Dendritic cell treated with granulocyte-macrophage colony-stimulating factor and Interleukin-4, amounts not matched to agents 40 ng/mL and 50 ng/mL, for 4 days (primary cell): ENCODE results near the gene SSTR3.

ENCODE experiments used
- H3K27ac Mint-ChIP-seq: one replicate; pipeline ENCODE4 v1.8.0; 2022; ENCODE audit warnings: mild to moderate bottlenecking, mixed read lengths
- H3K27me3 Mint-ChIP-seq: one replicate; pipeline ENCODE4 v1.8.0; 2022; ENCODE audit warnings: mild to moderate bottlenecking, mixed read lengths
- H3K36me3 Mint-ChIP-seq: one replicate; pipeline ENCODE4 v1.8.0; 2022; ENCODE audit warnings: low read depth, mixed read lengths
- H3K4me1 Mint-ChIP-seq: one replicate; pipeline ENCODE4 v1.8.0; 2022; ENCODE audit warnings: low read depth, mixed read lengths
- H3K4me3 Mint-ChIP-seq: one replicate; pipeline ENCODE4 v1.8.0; 2022; ENCODE audit warnings: mild to moderate bottlenecking, moderate library complexity, mixed read lengths
- H3K9me3 Mint-ChIP-seq: one replicate; pipeline ENCODE4 v1.8.0; 2022; ENCODE audit warnings: mixed read lengths
- intact Hi-C: fragments of 100-400 bp; cut with micrococcal nuclease; formaldehyde crosslinking; loops from one replicate; pipeline ENCODE4 v1.15.0; 2022

Gene SSTR3

DNA sequence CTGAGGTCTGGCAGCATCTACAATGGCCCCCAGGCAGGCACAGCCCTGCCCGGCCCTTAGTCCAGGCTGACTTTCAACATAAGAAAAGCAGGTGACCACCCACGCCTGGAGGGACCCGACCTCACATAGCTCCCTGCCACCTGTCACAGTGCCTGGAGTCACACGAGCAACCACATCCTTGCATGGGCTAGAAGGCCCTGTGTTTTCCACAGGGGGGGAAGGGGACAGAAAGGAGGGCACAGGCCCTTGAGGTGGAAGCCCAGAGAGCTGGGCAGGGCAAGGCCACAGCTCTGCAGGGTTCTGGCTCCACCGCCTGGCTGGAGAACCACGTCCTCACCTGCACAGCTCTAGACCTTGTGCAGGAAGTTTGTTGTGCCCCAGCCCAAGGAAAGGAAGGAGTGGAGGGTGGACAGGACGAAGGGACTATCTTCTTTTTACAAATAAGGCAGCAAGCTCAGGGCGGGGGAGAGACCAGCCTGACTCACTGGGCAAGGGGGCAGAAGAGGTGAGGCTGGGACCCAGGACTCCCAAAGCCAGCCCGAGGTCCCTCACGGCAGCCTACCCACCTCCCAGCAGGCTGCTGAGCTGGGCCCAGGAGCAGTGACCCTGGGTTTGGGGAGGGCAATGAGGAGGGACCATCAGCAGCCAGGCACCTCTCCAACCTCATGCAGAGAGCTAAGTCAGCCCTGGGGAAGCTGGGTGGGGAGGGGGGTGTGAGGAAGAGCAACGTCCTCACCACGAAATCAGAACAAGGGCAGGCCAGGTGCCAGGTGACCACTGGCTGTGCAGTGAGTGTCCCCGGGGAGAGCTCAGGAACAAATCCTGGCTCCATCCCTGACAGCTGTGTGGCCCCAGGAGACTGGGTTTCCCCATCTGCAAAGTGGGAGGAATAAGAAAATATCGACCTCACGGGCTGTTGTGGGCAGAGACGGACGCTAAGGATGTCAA lies 28.6 kb downstream of the SSTR3 start:
- Mint-ChIP-seq H3K4me3 (no peak overlapping the region), H3K36me3 (no peaks in the 10 kb centered on the region), H3K27me3 (peaks cover 41% of the 10 kb centered on the region), H3K27ac (no peak overlapping the region), H3K4me1 (peaks cover 24% of the 10 kb centered on the region), H3K9me3 (no peaks in the 10 kb centered on the region)
- intact Hi-C loops, result no loop called here

DNA sequence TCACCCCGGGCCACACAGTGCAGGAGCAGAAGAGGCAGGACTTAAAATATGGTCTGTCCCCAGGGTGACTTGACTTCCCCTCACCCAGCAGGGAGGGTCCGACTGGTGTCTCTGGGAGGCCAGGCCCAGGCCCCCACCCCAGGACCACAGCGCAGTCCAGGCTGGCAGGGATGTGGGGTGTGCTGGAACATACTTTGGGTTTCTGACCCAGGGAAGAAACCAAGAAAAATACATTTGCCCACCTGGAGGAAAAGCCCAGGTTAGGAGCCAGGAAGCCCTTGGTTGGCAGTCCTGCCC lies 29.4 kb downstream of the SSTR3 start:
- H3K27me3 Mint-ChIP-seq, result peaks cover 38% of the 10 kb centered on the region
- peaks cover 24% of the 10 kb centered on the region for H3K4me1 Mint-ChIP-seq
- H3K4me3 Mint-ChIP-seq, result no peak overlapping the region
- H3K36me3 Mint-ChIP-seq, result no peaks in the 10 kb centered on the region
- no peaks in the 10 kb centered on the region for H3K9me3 Mint-ChIP-seq
- intact Hi-C loops, result no loop called here
- H3K27ac Mint-ChIP-seq, result no peak overlapping the region

DNA sequence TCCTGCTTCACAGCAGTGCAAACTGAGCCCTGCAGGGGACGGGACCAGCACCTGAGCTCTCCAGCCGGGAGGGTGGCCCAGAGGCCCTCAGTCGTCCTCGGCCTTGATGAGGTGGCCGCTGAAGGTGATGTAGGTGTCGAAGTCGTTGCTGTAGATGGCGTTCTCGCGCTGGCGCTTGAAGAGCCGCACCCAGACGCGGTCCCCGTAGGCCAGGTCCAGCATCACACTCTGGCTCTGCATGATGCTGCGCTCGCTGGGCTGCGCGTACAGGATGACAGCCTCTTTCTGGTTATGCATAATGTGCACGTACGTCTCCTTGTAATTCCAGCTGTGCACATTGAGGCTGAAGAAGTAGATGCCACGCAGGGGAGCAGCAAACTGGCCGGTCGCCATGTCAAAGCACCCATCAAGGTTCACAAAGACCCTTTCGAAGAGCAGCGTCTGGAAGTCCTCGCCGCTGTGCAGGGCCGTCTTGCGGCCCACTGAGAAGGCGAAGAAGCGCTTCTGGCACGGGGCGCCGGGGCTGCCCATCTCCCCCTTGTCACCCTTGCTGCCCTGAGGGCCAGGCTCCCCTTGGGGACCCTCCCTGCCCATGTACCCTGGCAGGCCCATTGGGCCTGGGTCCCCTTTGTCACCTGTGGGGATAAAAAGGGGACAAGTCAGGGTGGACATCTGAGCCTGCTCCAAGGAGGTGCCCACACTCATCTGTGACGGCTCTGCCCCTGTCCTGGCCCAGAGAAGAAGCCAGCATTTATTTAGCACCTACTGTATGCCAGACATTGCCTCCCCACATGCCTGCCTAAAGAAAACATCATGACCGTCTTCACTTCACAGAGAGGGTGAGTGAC lies 30.0 kb downstream of the SSTR3 start:
- intact Hi-C loops, result no loop called here
- peaks cover 37% of the 10 kb centered on the region for H3K27me3 Mint-ChIP-seq
- H3K4me1 Mint-ChIP-seq, result peaks cover 24% of the 10 kb centered on the region
- no peak overlapping the region for H3K4me3 Mint-ChIP-seq
- H3K27ac Mint-ChIP-seq, result no peak overlapping the region
- no peaks in the 10 kb centered on the region for H3K36me3 Mint-ChIP-seq
- H3K9me3 Mint-ChIP-seq, result no peaks in the 10 kb centered on the region

DNA sequence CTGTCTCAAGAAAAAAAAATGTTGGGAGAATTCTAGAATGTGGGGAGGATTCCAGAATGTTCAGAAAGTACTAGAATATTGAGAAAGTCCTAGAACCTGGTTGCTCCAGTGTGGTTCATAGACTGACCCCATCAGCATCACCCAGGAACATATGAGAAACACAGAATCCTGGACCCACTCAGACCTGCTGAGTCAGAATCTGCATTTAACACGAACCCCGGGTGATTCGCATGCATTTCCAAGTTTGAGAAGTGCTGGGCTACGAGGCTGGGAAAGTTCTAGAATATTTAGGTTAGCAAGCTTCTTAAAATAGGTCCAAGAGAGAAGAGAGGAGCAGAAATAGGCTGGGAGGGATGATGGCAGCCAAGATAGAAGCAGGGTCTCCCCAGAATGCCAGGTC lies 30.6 kb downstream of the SSTR3 start:
- no peaks in the 10 kb centered on the region for H3K9me3 Mint-ChIP-seq
- intact Hi-C loops, result no loop called here
- peaks cover 37% of the 10 kb centered on the region for H3K27me3 Mint-ChIP-seq
- H3K4me3 Mint-ChIP-seq, result no peak overlapping the region
- no peak overlapping the region for H3K27ac Mint-ChIP-seq
- peaks cover 29% of the 10 kb centered on the region for H3K4me1 Mint-ChIP-seq
- H3K36me3 Mint-ChIP-seq, result no peaks in the 10 kb centered on the region

DNA sequence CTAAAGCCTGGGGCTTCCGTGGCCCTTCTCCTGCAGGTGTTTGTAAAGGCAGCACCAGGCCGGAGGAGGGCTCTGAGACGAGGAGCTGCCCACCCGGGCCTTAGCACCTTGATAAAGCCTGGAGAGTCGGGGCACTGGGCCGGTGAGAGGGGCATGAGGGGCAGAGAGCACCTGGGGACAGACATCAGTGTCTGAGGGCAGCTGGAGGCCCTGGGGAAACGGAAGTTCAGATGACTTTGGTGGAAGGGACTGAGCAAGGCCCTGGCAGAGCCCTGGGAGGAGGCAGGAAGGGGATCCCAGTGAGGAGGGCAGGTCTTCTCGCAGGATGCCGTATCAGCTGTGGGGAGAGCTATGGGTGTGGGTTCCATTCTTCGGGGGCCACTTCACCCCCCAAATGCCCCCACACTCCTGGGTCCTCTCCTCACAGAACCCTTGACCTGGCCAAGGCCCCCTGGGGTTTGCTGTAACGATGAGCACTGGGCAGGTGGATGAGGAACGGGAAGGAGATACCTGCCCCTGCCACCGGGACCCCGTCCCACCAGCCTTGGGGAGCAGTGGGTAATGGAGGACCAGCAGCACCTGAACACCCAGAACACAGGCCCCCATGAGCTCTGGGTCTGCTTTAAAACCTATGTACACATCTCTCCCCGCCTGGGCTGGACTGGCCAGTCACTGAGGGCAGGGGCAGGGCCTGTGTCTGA lies 31.6 kb downstream of the SSTR3 start:
- Mint-ChIP-seq H3K27me3 (peaks cover 32% of the 10 kb centered on the region), H3K4me3 (no peak overlapping the region), H3K4me1 (peaks cover 34% of the 10 kb centered on the region), H3K27ac (peak overlapping the region; percentile 56), H3K36me3 (no peaks in the 10 kb centered on the region), H3K9me3 (no peaks in the 10 kb centered on the region)
- intact Hi-C loops, result no loop called here

DNA sequence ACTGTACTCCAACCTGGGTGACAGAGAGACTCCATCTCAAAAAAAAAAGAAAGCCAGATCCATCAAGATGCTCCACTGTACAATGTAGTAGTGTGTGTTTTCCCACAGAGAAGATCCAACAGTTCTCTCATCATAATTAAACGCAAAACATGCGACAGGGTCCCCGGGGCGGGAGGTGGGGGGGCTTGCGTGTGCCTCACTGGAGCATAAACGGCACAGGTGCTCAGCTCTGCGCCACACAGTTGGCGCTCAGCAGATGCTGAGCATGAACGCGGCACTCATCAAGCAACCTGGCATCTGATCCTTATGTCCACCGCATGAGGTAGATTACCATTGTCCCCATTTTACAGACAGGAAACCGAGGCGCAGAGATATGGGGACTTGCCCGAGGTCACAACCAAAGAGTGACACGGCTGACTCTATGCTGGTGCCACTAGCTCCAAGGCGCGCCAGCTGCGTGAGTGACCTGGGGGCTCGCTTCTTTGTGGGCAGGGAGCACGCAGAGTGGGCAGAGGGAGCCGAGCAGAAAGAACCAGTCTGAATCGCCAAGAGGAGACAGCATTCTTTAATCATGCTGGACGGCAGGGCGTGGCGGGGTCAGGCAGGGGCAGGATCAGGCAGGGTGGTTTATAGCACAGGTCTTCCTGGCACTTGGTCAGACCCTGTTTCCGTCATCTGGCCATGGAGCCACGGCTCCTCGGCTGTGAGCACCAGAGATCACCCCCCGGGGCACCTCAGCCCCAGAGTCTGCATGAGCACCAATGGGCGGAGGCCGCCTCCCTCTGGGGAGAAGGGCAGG lies 32.5 kb downstream of the SSTR3 start:
- H3K27ac Mint-ChIP-seq, result peak overlapping the region; percentile 56
- no peaks in the 10 kb centered on the region for H3K9me3 Mint-ChIP-seq
- peaks cover 24% of the 10 kb centered on the region for H3K27me3 Mint-ChIP-seq
- peaks cover 39% of the 10 kb centered on the region for H3K4me1 Mint-ChIP-seq
- intact Hi-C loops, result no loop called here
- no peaks in the 10 kb centered on the region for H3K36me3 Mint-ChIP-seq
- H3K4me3 Mint-ChIP-seq, result no peak overlapping the region

DNA sequence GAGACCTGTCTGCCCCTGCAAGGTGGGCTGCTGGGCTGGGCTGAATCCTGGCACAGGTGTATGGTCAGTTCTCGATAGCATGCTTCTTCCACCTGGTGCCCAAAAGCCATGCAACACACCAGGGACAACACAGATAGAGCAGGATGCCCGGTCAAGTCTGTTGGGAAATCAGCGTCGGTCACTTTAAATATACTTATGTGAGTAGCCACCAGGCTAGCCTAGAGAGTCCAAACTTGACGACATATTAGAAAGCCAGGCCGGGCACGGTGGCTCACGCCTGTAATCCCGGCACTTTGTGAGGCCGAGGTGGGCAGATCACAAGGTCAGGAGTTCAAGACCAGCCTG lies 33.2 kb downstream of the SSTR3 start:
- intact Hi-C loops, result no loop called here
- Mint-ChIP-seq H3K4me3 (no peak overlapping the region), H3K9me3 (no peaks in the 10 kb centered on the region), H3K36me3 (no peaks in the 10 kb centered on the region), H3K27me3 (peaks cover 25% of the 10 kb centered on the region), H3K4me1 (peaks cover 39% of the 10 kb centered on the region), H3K27ac (no peak overlapping the region)

DNA sequence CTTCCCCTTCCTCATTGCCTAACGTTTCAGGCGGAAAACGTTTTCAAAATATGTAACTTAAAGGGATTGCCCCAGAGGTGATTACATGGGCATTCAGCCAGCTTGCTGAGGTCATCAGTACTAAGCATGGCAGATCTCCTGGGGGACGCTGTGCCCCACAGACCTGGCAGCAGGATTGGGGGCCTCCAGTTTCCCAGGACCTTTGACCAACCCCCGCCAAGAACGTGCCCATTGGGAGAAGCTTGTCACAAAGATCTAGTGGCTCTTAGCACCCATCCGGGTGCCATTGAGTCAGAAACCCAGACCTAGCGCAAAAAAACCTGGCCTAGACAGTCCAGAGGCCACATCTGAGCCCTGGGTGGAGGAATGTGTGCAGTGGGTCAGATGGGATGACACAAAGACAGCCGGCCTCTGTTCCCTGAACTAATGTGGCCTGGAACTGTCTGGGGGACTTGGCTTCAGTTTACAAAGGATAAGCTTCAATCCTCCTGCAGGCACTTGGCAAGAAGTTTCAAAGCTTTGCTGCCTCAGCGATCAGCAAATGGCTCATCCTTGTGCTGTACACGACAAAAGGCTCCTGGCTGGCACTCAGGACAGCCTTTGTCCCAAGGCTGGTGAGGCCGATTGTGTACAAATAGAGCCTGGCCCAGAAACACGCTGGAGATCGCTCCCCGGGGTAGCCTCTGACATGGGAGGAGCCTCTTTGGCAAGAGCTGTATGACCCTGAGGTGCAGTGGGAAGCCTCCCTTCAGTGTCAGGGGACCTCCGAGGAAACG lies 33.7 kb downstream of the SSTR3 start:
- no peaks in the 10 kb centered on the region for H3K9me3 Mint-ChIP-seq
- H3K27me3 Mint-ChIP-seq, result peaks cover 23% of the 10 kb centered on the region
- peaks cover 39% of the 10 kb centered on the region for H3K4me1 Mint-ChIP-seq
- H3K36me3 Mint-ChIP-seq, result no peaks in the 10 kb centered on the region
- no peak overlapping the region for H3K4me3 Mint-ChIP-seq
- intact Hi-C loops, result no loop called here
- peak overlapping the region; percentile 86 for H3K27ac Mint-ChIP-seq

DNA sequence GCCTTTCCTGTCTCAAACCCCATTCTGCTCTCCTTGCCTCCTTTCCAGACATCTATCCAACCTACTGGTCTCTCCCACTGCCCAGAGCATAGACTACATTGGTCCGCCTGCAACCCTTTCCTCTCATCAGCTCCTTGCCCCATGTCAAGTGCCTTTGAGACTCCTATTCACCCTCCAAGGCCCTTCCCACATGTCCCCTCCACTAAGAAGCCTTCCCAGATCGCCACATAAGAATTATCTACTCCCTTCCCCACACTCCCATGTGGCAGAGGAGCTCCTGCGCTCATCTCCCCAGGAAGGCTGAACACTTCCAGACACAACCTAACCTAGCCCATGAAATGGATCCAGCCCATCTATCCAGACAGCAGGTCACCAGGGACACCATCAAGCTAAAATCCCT lies 34.5 kb downstream of the SSTR3 start:
- H3K27ac Mint-ChIP-seq, result peak overlapping the region; percentile 86
- intact Hi-C loops, result no loop called here
- H3K4me1 Mint-ChIP-seq, result peaks cover 39% of the 10 kb centered on the region
- peaks cover 24% of the 10 kb centered on the region for H3K27me3 Mint-ChIP-seq
- H3K36me3 Mint-ChIP-seq, result no peaks in the 10 kb centered on the region
- H3K9me3 Mint-ChIP-seq, result no peaks in the 10 kb centered on the region
- H3K4me3 Mint-ChIP-seq, result no peak overlapping the region

DNA sequence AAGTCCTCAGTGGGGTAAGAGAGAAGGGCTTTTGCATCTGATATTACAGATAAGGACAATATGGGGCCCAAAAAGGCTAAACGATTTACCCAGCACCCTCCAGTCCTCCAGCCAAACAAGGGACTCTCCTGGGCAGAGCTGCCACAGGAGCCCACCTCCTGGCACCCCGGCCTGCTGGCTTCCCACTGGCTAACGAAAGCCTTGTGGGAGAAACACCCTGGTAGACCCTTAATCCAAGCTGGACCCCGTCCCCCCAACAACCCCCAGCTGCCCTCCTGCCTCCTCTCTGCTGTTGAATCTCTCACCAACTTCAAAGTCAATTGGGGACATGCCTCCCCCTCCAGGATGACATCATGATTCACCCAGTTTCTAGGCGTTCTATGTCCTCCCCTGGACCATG lies 35.1 kb downstream of the SSTR3 start:
- peaks cover 24% of the 10 kb centered on the region for H3K27me3 Mint-ChIP-seq
- no peaks in the 10 kb centered on the region for H3K9me3 Mint-ChIP-seq
- peaks cover 39% of the 10 kb centered on the region for H3K4me1 Mint-ChIP-seq
- intact Hi-C loops, result no loop called here
- H3K27ac Mint-ChIP-seq, result peak overlapping the region; percentile 86
- no peak overlapping the region for H3K4me3 Mint-ChIP-seq
- H3K36me3 Mint-ChIP-seq, result no peaks in the 10 kb centered on the region

DNA sequence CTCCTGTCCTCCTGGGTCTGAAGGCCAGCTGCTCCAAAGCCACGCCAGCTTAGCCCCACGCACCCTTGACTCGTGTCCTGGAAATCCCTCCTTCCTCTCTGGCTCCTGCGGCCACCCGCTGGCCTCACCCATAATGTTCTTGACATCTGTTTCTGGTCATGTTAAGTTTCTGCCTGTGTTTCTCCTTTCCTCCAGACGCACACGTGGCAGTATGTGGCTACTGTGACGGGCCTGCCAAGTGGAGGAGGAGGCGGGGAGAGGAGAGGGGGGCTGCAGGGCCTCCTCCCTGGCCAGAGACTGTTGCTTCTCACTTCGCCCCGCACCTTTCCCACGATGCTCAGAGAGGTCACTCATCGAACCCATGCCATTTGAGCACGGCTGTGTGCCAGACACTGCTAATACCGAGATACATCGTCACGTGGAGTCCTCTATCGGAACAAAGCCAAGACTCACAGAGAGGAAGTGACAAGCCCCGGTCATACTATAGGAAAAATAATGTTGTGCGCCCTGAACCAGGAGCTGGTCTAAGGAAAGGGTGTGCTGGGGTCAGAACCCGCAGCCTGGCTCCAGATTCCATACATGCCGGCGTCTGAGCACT lies 35.7 kb downstream of the SSTR3 start:
- Mint-ChIP-seq H3K27me3 (peaks cover 25% of the 10 kb centered on the region), H3K36me3 (no peaks in the 10 kb centered on the region), H3K27ac (peak overlapping the region; percentile 86), H3K4me3 (peak overlapping the region; percentile 53), H3K4me1 (peaks cover 39% of the 10 kb centered on the region), H3K9me3 (no peaks in the 10 kb centered on the region)
- intact Hi-C loops, result no loop called here

DNA sequence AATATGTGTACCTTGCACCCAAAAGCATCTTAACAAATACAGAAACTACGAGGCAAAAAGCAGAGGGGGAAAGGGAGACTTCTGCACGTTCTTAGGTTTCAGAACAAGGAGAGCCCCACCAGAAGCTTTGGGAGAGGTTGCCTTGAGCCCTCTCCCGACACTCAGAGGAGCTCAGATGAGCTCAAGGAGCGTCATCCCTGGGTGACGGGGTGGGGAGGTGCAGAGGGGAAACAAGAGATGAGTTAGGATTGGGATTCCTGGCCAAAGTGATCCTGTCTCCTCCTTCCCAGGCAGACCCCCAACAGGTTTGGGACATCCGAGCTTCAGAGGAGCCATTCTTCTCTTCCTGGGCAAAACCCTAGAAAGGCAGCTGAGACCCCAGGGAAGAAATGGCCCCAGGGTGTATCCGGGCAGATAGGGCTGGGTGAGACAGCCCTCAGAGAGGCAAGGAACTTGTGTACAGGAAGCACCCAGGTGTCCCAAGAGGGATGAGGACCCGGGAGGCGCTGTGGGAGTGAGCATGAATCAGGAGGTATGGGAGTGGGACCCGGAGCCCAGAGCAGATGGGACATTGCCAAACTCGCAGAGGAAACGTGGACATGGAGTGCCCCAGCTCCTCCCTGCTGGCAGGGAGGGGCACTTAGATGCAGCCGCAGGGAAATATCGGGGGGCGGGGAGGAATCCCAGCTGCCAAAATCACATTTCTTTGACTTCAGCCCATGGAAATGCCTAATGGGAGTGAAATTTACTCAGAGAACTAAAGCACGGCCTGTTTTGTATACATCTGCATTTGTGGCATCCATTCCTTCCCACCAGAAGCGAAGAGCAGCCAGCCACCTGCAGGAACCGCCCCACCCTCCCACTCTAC lies 36.6 kb downstream of the SSTR3 start:
- Mint-ChIP-seq H3K27ac (peak overlapping the region; percentile 86), H3K36me3 (no peaks in the 10 kb centered on the region), H3K4me1 (peaks cover 39% of the 10 kb centered on the region)

More for the DNA sequence above, 36.6 kb downstream of the SSTR3 start:
- Mint-ChIP-seq H3K9me3 (no peaks in the 10 kb centered on the region), H3K27me3 (peaks cover 32% of the 10 kb centered on the region), H3K4me3 (peak overlapping the region; percentile 53)
- intact Hi-C loops, result no loop called here
